Neural progenitor cell (in vitro differentiated cells): ENCODE results near the gene PDE6A.

Experiments
- EZH2 ChIP-seq: fragments of 200-600 bp; sonication (generic); IDR thresholded peaks from 2 replicates; pipeline ENCODE4 v1.6.1; 2017; ENCODE audit warnings: antibody characterized with exemption, mild to moderate bottlenecking, moderate library complexity
- TF ChIP-seq, protein P1 (sequence below): fragments of 200-600 bp; sonication (generic); IDR thresholded peaks from 2 replicates; pipeline ENCODE4 v1.5.1; 2017; ENCODE audit warnings: antibody characterized with exemption, mild to moderate bottlenecking

DNA sequence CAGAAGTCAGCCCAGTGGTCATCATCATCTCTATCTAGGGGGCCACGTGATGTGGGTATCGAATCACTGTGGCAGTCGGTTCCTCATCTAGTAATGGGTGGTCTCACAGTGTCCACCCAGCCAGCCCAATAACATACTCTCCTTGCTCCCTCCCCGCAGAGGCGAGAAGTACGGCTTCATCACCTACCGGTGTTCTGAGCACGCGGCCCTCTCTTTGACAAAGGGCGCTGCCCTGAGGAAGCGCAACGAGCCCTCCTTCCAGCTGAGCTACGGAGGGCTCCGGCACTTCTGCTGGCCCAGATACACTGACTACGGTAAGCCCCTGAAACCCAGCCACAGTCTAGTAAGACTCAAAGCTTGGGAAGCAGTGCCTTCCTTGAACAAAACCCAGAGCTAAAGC is 99.0 kb downstream of the PDE6A start:
- TF ChIP-seq, protein P1, sequence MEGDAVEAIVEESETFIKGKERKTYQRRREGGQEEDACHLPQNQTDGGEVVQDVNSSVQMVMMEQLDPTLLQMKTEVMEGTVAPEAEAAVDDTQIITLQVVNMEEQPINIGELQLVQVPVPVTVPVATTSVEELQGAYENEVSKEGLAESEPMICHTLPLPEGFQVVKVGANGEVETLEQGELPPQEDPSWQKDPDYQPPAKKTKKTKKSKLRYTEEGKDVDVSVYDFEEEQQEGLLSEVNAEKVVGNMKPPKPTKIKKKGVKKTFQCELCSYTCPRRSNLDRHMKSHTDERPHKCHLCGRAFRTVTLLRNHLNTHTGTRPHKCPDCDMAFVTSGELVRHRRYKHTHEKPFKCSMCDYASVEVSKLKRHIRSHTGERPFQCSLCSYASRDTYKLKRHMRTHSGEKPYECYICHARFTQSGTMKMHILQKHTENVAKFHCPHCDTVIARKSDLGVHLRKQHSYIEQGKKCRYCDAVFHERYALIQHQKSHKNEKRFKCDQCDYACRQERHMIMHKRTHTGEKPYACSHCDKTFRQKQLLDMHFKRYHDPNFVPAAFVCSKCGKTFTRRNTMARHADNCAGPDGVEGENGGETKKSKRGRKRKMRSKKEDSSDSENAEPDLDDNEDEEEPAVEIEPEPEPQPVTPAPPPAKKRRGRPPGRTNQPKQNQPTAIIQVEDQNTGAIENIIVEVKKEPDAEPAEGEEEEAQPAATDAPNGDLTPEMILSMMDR, result no peak
- no peak for TF ChIP-seq EZH2
